GM12872 (cell line): Measurements from ENCODE around the gene FOSL2.

ENCODE experiments used
- TF ChIP-seq, protein P1 (sequence below): IDR thresholded peaks from 3 replicates; pipeline ENCODE4 v1.5.1; 2011; ENCODE audit warnings: low read depth, mild to moderate bottlenecking, low read length, moderate library complexity; ENCODE audit not compliant: insufficient read depth

FOSL2 gene

DNA sequence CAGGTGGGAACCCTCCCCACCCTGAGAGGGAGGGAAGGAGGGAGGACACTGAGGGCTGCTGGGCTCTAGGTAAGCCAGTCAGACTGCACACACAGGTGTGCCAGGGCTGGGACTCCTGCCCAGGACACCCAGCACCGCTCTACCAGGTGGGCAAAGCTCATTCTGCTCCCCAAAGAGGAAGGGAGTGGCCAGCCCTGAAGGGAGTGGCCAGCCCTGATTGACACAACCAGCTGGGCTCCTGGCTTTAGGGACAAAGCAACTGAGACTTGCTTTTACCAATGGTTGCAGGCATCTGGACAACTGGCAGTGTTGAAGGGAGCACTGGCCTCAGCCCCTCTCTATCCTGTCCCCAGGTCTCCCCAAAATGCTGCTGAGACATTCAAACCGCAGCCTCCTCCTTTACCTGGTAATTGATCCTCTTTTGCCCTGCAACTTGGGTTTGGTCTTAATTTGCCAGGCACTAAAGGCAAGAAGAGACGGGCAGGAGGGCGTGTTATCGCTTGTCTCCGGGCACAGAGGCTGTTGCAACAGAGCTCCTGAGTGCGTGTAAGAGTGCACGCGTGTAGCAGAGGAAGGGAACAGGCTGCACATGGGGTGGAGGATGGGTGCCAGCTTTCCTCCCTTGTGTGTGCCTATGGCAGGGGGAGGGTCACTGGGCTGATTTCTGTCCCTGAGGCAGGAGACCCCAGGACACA is 14.5 kb upstream of the FOSL2 start:
- TF ChIP-seq, protein P1, sequence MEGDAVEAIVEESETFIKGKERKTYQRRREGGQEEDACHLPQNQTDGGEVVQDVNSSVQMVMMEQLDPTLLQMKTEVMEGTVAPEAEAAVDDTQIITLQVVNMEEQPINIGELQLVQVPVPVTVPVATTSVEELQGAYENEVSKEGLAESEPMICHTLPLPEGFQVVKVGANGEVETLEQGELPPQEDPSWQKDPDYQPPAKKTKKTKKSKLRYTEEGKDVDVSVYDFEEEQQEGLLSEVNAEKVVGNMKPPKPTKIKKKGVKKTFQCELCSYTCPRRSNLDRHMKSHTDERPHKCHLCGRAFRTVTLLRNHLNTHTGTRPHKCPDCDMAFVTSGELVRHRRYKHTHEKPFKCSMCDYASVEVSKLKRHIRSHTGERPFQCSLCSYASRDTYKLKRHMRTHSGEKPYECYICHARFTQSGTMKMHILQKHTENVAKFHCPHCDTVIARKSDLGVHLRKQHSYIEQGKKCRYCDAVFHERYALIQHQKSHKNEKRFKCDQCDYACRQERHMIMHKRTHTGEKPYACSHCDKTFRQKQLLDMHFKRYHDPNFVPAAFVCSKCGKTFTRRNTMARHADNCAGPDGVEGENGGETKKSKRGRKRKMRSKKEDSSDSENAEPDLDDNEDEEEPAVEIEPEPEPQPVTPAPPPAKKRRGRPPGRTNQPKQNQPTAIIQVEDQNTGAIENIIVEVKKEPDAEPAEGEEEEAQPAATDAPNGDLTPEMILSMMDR, result no peak

DNA sequence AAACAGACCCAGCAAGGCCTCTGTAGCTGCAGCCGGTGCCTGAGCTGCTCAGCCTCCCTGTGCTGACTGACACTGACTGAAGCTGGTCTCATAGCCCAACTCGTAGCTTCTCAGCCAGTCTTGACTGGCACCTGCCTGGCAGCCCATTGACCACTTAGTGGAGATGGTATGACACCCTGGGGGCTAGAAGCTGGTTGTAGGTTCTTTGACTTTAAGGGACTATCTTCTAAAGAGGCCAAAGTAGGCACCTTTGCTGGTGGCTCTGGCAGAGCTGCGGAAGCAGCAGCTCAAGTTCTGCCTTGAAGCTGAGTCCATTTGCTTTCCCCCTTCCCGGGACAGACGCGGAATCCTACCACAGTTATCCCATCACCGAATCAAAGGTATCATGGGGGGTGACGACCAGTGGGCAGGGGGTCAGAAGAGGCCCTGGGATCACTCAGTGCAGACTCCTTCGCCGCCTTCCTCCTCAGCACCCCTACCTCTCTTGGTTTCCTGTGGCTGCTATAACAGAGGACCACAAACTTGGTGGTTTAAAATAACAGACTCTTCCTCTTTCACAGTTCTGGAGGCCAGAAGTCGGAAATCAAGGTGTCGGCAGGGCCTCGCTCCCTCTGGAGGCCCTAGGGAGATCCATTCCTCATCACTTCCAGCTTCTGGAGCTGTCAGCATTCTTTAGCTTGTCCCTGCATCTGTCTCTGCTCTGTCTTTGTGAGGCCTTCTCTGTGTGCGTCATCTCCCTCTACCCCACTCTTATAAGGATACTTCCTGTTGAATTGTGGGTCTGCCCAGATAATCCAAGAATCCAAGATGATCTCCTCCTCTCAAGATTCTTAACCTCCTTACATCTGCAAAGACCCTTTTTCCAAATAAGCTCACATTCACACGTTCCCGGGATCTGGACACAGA is 13.7 kb upstream of the FOSL2 start:
- TF ChIP-seq, protein P1, result no peak

DNA sequence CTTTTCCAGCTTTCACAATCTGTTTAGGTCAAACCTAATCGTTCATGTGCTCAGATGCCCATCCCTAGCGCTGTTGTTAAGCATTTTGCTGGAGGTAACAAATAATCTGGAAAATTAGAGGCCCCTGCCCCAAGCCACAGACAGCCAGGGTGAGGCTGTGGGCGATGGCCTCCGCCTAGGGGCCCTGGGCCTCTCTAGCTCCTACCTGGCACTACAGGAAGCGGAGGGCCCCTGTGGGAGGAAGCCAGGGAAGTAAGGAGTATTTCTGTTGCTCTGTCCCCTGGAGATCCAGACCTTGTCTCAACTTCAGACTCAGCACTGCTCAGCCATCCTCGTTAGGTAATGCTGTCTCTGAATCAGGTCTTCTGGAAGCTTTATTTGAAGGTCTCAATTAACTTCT is 12.4 kb upstream of the FOSL2 start:
- TF ChIP-seq, protein P1, result no peak

DNA sequence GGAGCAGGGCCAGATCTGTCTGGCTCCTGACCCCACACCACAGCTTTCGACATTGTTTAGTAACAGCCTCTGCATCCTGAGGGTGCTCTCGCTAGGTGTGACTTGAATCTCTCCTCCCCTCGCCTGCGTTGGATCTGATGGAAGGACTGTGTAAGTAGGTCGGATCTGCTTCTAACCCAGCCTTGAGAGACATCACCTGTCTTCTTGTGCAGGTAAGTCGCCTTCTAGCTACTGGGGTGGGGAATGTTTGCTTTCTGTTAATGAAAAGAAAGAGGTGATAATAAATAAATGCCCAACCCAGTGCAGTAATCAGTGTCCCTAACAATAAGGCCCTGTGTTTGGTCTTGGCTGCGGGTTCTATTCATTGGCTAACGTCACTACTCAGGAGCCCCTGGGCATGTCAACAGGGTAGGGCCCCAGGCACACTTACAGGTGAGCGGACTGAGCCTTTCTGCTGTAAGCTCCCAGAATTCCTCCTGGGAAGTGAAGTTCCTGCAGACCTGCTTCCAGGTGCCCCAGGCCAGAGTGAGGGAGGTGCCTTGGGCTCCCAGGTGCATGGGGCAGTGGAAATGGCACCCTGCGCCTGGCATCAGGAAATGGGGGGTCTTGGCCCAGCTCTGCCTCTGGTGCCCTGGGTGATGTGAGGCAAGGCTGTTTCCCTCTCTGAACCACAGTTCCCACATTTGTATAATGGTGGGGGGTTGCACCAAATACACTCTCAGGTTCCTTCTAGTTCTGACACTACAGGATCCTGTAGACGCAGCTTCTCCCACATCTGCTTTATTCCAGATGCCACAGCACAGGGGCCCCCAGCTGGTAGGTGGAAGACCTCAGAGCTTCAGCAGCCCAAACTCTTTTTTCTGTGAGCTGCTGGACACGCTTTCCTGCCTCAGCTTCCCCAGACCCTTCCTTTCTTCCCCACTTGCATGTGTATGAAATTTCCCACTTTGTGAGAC is 11.2 kb upstream of the FOSL2 start:
- TF ChIP-seq, protein P1, result no peak

DNA sequence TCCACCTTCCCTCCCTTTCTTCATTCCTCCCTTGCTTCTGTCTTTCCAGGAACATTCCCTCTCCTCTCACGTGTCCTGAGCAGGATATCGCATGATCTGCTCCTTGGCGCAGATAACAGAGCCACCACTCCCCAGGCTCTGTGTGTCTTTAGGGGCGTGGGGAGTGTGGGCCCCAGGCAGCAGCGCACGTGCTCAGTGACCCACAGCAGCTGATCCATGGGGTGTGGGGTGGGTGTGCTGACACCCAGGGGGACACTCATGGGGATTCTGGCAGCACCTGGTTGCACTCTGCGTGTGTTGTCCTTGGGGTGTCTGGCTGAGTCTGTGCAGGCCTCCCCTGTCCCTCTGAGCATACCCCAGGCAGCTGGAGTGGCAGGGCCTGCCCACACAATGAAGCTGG is 9.9 kb upstream of the FOSL2 start:
- TF ChIP-seq, protein P1, result no peak

DNA sequence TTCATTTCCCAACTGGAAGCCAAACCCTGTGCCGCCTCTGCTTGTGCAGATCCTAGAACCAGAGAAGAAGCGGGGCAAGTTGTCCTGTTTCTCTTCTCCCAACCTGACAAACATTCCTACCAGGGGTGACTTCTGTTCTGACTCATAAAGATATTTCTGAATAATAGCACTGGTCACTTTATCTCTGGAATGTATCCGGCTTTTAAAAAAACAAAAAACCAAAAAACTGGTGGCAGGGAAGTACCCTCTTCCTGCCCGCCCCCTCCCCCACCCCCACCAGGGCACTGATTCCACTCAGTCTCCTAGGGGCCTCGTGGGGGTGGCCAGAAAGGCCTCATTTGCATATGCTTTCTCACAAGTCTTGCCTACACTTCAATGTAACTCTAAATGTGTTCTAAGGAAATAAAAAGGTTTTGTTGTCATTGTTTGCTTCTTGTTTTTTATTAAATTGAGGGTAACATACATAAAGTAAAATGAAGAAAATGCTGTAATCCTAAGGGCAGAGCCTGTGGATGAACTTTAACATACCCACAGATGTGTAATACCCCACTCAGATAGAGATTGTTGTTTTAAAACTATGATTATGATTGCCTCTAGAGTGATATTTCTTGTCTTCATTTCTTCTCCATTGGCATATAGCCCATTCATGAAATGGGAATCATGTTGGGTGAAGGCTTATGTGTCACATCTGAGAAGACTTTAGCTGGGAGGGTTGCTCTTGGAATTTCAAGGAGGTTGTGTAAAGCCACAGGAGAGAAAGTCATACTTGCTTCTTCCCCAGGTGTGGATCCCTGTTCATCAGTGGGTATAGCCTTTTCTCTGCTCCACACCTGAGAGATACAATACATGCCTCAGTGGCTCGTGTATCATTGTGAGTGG is 5.3 kb upstream of the FOSL2 start:
- TF ChIP-seq, protein P1, result no peak
